ENCODE measurements around the gene ADARB1. TPM values are rescaled to one million over a fixed set of nuclear protein-coding genes. Genes with fewer than 3 reads are reported as not detected.

Gene ADARB1
- total RNA-seq, 1 donor from 2014 or later = 9.7 TPM

GRCh38 chr21:45093035-45093532 is 18.7 kb downstream of the ADARB1 start:
- no peak for DNase-seq (ENCODE audit: low read depth)

GRCh38 chr21:45094412-45094811 is 20.0 kb downstream of the ADARB1 start:
- DNase-seq (ENCODE audit: low read depth) = no peak

- no peak for DNase-seq (ENCODE audit: low read depth)
Observed at GRCh38 chr21:45095505-45095904, 21.1 kb downstream of the ADARB1 start.

GRCh38 chr21:45096217-45096616 is 21.8 kb downstream of the ADARB1 start:
- DNase-seq (ENCODE audit: low read depth) = no peak

- no peak for DNase-seq (ENCODE audit: low read depth)
Observed at GRCh38 chr21:45097827-45098387, 23.5 kb downstream of the ADARB1 start.

GRCh38 chr21:45098867-45099266 is 24.5 kb downstream of the ADARB1 start:
- DNase-seq (ENCODE audit: low read depth) = peak; percentile 19

- no peak for DNase-seq (ENCODE audit: low read depth)
Observed at GRCh38 chr21:45099571-45099970, 25.2 kb downstream of the ADARB1 start.

GRCh38 chr21:45100866-45101265 is 26.5 kb downstream of the ADARB1 start:
- DNase-seq (ENCODE audit: low read depth) = no peak

- peak; percentile 65 for DNase-seq (ENCODE audit: low read depth)
Observed at GRCh38 chr21:45102391-45102932, 28.1 kb downstream of the ADARB1 start.

- DNase-seq (ENCODE audit: low read depth) = no peak
Observed at GRCh38 chr21:45103971-45104520, 29.7 kb downstream of the ADARB1 start.

GRCh38 chr21:45104560-45104959 is 30.2 kb downstream of the ADARB1 start:
- peak; percentile 11 for DNase-seq (ENCODE audit: low read depth)

GRCh38 chr21:45105906-45106485 is 31.6 kb downstream of the ADARB1 start:
- no peak for DNase-seq (ENCODE audit: low read depth)

GRCh38 chr21:45108034-45108790 is 33.8 kb downstream of the ADARB1 start:
- no peak for DNase-seq (ENCODE audit: low read depth)

GRCh38 chr21:45108808-45109781 is 34.7 kb downstream of the ADARB1 start:
- DNase-seq (ENCODE audit: low read depth) = no peak

- DNase-seq (ENCODE audit: low read depth) = no peak
Observed at GRCh38 chr21:45109831-45110492, 35.6 kb downstream of the ADARB1 start.

GRCh38 chr21:45110873-45111624 is 36.7 kb downstream of the ADARB1 start:
- DNase-seq (ENCODE audit: low read depth) = no peak

GRCh38 chr21:45111703-45112102 is 37.3 kb downstream of the ADARB1 start:
- no peak for DNase-seq (ENCODE audit: low read depth)

GRCh38 chr21:45112371-45112770 is 38.0 kb downstream of the ADARB1 start:
- peak; percentile 49 for DNase-seq (ENCODE audit: low read depth)

- no peak for DNase-seq (ENCODE audit: low read depth)
Observed at GRCh38 chr21:45113543-45113942, 39.2 kb downstream of the ADARB1 start.

- no peak for DNase-seq (ENCODE audit: low read depth)
Observed at GRCh38 chr21:45114072-45114471, 39.7 kb downstream of the ADARB1 start.
